ENCODE data around the gene MACROD2.

The MACROD2 gene

GRCh38 chr20:15485519-15485918 is 1490.2 kb downstream of the MACROD2 start:
- Histone ChIP-seq H3K4me3 (replicated peaks; ENCODE audit: low read depth, low read length) (no peak overlapping the region), H3K36me3 (ENCODE audit: control insufficient read depth, insufficient read depth, low read length) (no peaks in the 10 kb centered on the region), H3K27me3 (replicated peaks; ENCODE audit: control insufficient read depth, insufficient read depth, low read length) (no peaks in the 10 kb centered on the region)
- TF ChIP-seq CTCF (IDR thresholded peaks at IDR 0.05; ENCODE audit: insufficient read depth, low read length, poor library complexity, severe bottlenecking), result no peak
- DNase-seq (ENCODE audit: extremely low read depth, insufficient read length), result no peak

GRCh38 chr20:15487030-15487429 is 1491.7 kb downstream of the MACROD2 start:
- TF ChIP-seq CTCF (IDR thresholded peaks at IDR 0.05; ENCODE audit: insufficient read depth, low read length, poor library complexity, severe bottlenecking), result no peak
- H3K36me3 ChIP-seq (ENCODE audit: control insufficient read depth, insufficient read depth, low read length), result no peaks in the 10 kb centered on the region
- no peak overlapping the region for H3K4me3 ChIP-seq (replicated peaks; ENCODE audit: low read depth, low read length)
- no peaks in the 10 kb centered on the region for H3K27me3 ChIP-seq (replicated peaks; ENCODE audit: control insufficient read depth, insufficient read depth, low read length)
- DNase-seq (ENCODE audit: extremely low read depth, insufficient read length), result no peak

GRCh38 chr20:15487682-15488081 is 1492.4 kb downstream of the MACROD2 start:
- H3K27me3 ChIP-seq (replicated peaks; ENCODE audit: control insufficient read depth, insufficient read depth, low read length), result no peaks in the 10 kb centered on the region
- no peak overlapping the region for H3K4me3 ChIP-seq (replicated peaks; ENCODE audit: low read depth, low read length)
- TF ChIP-seq CTCF (IDR thresholded peaks at IDR 0.05; ENCODE audit: insufficient read depth, low read length, poor library complexity, severe bottlenecking), result no peak
- no peak for DNase-seq (ENCODE audit: extremely low read depth, insufficient read length)
- no peaks in the 10 kb centered on the region for H3K36me3 ChIP-seq (ENCODE audit: control insufficient read depth, insufficient read depth, low read length)

- no peak for DNase-seq (ENCODE audit: extremely low read depth, insufficient read length)
- peak; percentile 63 for TF ChIP-seq CTCF (IDR thresholded peaks at IDR 0.05; ENCODE audit: insufficient read depth, low read length, poor library complexity, severe bottlenecking)
Observed at GRCh38 chr20:15491575-15491974, 1496.3 kb downstream of the MACROD2 start.

GRCh38 chr20:15494851-15495250 is 1499.5 kb downstream of the MACROD2 start:
- Histone ChIP-seq H3K36me3 (ENCODE audit: control insufficient read depth, insufficient read depth, low read length) (no peaks in the 10 kb centered on the region), H3K4me3 (replicated peaks; ENCODE audit: low read depth, low read length) (no peak overlapping the region), H3K27me3 (replicated peaks; ENCODE audit: control insufficient read depth, insufficient read depth, low read length) (no peaks in the 10 kb centered on the region)
- TF ChIP-seq CTCF (IDR thresholded peaks at IDR 0.05; ENCODE audit: insufficient read depth, low read length, poor library complexity, severe bottlenecking), result no peak
- no peak for DNase-seq (ENCODE audit: extremely low read depth, insufficient read length)

More at GRCh38 chr20:15491575-15491974, 1496.3 kb downstream of the MACROD2 start:
- no peak overlapping the region for H3K4me3 ChIP-seq (replicated peaks; ENCODE audit: low read depth, low read length)
- H3K36me3 ChIP-seq (ENCODE audit: control insufficient read depth, insufficient read depth, low read length), result no peaks in the 10 kb centered on the region
- H3K27me3 ChIP-seq (replicated peaks; ENCODE audit: control insufficient read depth, insufficient read depth, low read length), result no peaks in the 10 kb centered on the region

GRCh38 chr20:15496501-15497039 is 1501.3 kb downstream of the MACROD2 start:
- no peak overlapping the region for H3K4me3 ChIP-seq (replicated peaks; ENCODE audit: low read depth, low read length)
- no peaks in the 10 kb centered on the region for H3K27me3 ChIP-seq (replicated peaks; ENCODE audit: control insufficient read depth, insufficient read depth, low read length)
- no peak for TF ChIP-seq CTCF (IDR thresholded peaks at IDR 0.05; ENCODE audit: insufficient read depth, low read length, poor library complexity, severe bottlenecking)
- no peaks in the 10 kb centered on the region for H3K36me3 ChIP-seq (ENCODE audit: control insufficient read depth, insufficient read depth, low read length)
- DNase-seq (ENCODE audit: extremely low read depth, insufficient read length), result no peak

Measured in GM06990 (cell line).